ENCODE measurements around the gene SLC8A2.
"Not testable (repeated sequence)": the region's sequence is repeated elsewhere in the genome, so short reads cannot be mapped to it uniquely, and the experiment has no call there.

Gene SLC8A2

GRCh38 chr19:47487551-47488515 lies 16.1 kb upstream of the SLC8A2 start:
- no peak for DNase-seq

DNA sequence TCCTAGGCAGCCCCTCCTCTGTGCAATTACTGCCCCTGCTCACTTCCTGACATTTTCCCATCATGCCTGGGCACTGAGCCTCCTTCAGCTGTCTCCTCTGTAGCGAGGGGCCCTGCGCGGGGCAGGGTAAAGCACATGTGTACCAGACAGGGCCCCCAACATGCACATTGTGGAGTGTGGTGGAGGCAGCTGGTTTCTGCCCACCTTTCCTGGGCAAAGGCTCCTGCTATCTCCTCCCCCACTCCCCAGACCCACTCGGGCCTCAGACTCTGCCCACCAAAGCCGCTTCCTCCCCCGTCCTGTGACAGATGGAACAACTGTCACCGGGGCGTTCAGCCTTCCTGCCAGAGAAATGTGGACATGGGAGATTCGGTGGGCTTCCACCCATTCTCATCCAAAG lies 15.2 kb upstream of the SLC8A2 start:
- DNase-seq: no peak

GRCh38 chr19:47486220-47486619 lies 14.5 kb upstream of the SLC8A2 start:
- DNase-seq: not testable (repeated sequence)

DNA sequence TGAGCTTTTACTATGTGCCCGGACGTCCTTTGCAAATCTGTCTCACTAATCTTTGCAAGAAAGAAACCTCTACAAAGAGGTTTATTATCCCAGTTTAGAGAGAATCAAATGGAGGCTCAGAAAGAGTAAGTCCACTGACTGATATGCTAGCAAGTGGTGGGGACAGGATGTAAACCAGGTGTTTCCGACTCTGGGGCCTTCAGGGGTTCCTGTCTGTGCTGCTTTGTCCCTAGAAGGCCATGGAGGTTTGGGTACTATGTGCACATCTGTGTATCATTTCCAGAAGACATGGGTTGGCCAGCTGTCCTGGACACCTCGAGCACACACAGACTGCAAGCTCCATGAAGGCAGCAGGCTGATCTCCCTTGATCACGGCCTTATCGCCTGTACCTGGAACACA lies 13.5 kb upstream of the SLC8A2 start:
- no peak for DNase-seq

- DNase-seq: peak; percentile 95
These were observed 12.4 kb upstream of the SLC8A2 start, which contains the start of gene KPTN for GRCh38 chr19:47483800-47484690. KPTN (minus strand) TSS chr19:47484219; CDS start chr19:47484160, 59 bp downstream.

- DNase-seq: no peak
These were observed 11.5 kb upstream of the SLC8A2 start for GRCh38 chr19:47483200-47483599.

- DNase-seq: no peak
These were observed 9.9 kb upstream of the SLC8A2 start for GRCh38 chr19:47481460-47482052.

DNA sequence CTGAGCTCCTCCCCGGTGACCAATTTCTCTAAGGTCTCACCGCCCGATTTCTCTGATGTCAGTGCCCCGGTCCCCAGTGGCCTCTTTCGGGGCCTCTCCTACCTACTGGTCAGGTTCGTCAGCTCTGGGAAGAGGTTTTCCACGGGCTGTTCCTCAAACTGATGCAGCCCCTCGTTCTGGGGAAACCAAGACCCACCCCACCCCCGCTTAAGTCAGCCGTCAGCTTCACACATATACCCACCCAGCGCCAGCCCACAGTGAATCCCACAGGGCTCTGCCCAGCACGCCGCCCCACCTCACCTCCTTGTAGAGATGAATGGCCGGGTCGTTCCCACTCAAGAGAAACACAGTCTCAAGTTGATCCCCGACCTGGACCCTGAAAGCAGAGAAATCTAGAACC lies 9.0 kb upstream of the SLC8A2 start:
- no peak for DNase-seq

- DNase-seq: peak; percentile 36
These were observed 8.2 kb upstream of the SLC8A2 start for GRCh38 chr19:47479701-47480503.

DNA sequence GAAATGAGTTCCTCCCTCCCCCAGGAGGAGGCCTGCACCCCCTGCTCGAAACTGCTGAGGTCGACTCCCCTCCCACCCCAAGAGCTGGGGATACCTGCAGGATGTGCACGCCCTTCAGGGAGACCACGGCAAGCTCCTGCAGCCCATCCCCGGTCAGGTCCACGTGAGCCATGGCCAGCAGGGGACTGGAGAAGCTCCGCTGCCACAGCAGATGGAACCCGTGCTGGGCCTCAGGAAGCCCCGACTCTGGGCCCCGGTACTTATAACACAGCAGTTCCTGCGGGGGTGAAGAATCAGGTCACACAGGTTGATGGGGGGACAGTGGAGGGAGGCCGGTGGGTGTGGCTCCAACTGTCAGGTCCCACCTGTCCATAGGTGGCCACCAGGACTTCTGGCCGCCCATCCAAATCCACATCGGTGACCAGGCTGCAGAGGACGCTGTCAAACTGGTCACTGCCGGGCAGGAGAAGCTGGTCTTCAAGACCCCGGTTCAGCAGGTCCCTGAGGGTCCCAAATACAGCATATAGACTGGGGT lies 4.8 kb upstream of the SLC8A2 start:
- DNase-seq: no peak

GRCh38 chr19:47475465-47475864 lies 3.8 kb upstream of the SLC8A2 start:
- DNase-seq: no peak

- no peak for DNase-seq
These were observed 1.6 kb upstream of the SLC8A2 start for GRCh38 chr19:47473336-47473735.

GRCh38 chr19:47471381-47471732 lies 336 bp downstream of the SLC8A2 start:
- DNase-seq: no peak

DNA sequence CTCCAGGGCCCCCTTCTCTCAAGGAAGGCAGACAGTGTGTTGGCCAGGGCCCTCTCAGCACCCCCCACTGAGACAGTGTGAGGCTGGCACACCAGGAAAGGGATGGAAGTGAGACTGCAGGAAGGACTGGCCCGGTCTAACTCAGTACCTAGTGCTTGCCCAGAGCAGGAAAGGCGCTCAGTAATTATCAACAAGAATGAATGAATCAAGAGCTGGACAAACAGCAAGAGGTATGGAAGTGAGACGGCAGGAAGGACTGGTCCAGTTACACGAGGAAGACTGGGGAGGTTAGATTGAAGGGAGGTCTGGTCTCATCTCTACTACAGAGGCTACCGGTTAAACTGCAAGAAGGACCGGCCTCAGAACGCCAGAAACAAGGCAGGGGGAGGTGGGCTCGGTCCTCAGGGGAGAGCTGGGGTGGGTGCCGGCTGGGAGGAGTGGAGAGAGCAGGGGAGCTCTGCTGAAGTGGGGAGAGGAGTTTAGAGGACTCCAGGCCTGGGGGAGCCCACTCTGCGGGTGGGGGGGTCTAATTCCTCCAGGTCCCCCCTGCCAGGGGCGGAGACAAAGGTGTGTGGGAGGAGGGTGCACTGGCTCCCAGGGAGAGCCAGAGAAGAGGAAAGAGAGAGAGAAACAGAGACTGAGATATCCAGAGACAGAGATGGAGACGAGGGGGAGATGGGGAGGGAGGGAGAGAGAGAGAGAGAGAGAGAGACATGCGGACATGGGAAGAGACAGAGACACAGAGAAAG lies 1.1 kb downstream of the SLC8A2 start:
- peak; percentile 46 for DNase-seq

- DNase-seq: no peak
These were observed 2.0 kb downstream of the SLC8A2 start for GRCh38 chr19:47469719-47470118.

DNA sequence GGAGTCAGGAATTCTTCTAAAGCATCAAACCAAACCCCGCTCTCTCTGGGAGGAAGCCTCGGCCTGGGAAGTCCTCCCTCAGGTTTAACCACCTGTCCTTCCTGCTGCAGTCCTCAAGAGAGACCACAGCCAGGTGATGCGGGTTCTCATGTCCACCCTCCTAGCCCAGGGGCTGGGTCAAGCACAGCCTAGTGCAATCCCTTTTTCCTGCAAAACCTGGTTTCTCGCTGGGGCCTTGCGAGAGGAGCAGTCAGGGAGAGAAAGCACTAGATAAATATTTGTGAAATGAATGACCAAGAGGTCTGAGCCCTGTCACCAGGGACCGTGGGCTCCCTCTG lies 2.4 kb downstream of the SLC8A2 start:
- peak; percentile 75 for DNase-seq

DNA sequence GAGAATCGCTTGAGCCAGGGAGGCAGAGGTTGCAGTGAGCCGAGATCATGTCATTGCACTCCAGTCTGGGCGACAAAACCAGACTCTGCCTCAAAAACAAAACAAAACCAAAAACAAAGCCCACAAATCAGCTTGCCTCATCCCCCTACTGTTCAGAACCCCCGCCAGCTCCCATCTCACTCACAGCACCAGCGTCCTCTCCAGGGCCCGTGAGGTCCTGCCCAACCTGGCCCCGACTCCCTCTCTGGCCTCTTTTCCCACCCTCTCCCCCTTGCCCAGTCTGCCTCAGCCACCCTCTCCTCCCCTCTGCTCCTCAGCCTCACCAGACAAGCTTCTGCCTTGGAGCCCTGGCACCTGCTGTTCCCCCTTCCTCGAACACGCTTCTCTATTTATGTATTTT lies 3.8 kb downstream of the SLC8A2 start:
- DNase-seq: no peak

GRCh38 chr19:47465957-47466356 lies 5.7 kb downstream of the SLC8A2 start:
- DNase-seq: no peak

- no peak for DNase-seq
These were observed 6.8 kb downstream of the SLC8A2 start for GRCh38 chr19:47464675-47465419.

DNA sequence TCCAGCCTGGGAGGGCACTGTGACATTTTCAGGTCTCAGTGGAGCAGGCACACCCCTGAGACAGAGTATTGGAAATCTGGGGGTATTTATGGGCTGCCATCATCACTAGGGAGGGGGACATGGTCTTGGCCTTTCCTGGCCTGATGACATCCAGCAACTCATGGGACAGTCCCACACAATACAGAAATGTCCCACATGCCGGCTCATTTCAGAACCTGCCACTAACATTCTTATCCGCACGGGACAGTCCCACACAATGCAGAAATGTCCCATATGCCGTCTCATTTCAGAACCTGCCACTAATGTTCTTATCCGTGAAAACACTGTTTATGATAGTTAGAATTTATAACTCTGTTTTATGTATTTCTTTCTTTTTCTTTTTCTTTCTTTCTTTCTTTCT lies 9.8 kb downstream of the SLC8A2 start:
- DNase-seq: no peak

- no peak for DNase-seq
These were observed 12.2 kb downstream of the SLC8A2 start for GRCh38 chr19:47459477-47459876.
